SK-N-SH treated with all-trans-retinoic acid at 6 μM for 48 hours (cell line): ENCODE data around the gene PCDHGC3.
A peak's percentile ranks its signal among the peaks of the same experiment; 100 is the strongest.

Source experiments
- ATAC-seq: fragments of 200-7000 bp; cut with Tn5 transposase; 3 replicates; pipeline ENCODE4 v1.9.1; 2020; ENCODE audit warnings: mild to moderate bottlenecking, moderate library complexity
- ARNTL ChIP-seq: fragments of 450-650 bp; formaldehyde crosslinking; IDR thresholded peaks from 2 replicates; pipeline ENCODE4 v1.5.0; 2020; ENCODE audit warnings: low read depth, mild to moderate bottlenecking, moderate library complexity, borderline replicate concordance
- CREB5 ChIP-seq: fragments of 250-450 bp; sonication (Bioruptor Pico); IDR thresholded peaks from 2 replicates; pipeline ENCODE4 v1.5.1; 2020; ENCODE audit warnings: low read depth, mild to moderate bottlenecking, moderate library complexity
- CSDC2 ChIP-seq: fragments of 250-450 bp; sonication (Bioruptor Pico); IDR thresholded peaks from 2 replicates; pipeline ENCODE4 v1.5.0; 2020; ENCODE audit warnings: mild to moderate bottlenecking, moderate library complexity
- CSRNP3 ChIP-seq: fragments of 250-450 bp; sonication (Bioruptor Pico); IDR thresholded peaks from 2 replicates; pipeline ENCODE4 v1.5.1; 2021; ENCODE audit warnings: mild to moderate bottlenecking, moderate library complexity
- ESRRG ChIP-seq: fragments of 250-450 bp; sonication (Bioruptor Pico); IDR thresholded peaks from 2 replicates; pipeline ENCODE4 v1.6.1; 2021; ENCODE audit warnings: mild to moderate bottlenecking
- GLIS3 ChIP-seq: fragments of 250-450 bp; sonication (Bioruptor Pico); IDR thresholded peaks from 2 replicates; pipeline ENCODE4 v1.5.0; 2020; ENCODE audit warnings: mild to moderate bottlenecking, moderate library complexity
- ISL1 ChIP-seq: fragments of 250-450 bp; sonication (Bioruptor Pico); IDR thresholded peaks from 2 replicates; pipeline ENCODE4 v2.1.2; 2022; ENCODE audit warnings: mild to moderate bottlenecking, moderate library complexity
- OSR1 ChIP-seq: fragments of 250-450 bp; sonication (Bioruptor Pico); IDR thresholded peaks from 2 replicates; pipeline ENCODE4 v1.8.0; 2022; ENCODE audit warnings: moderate library complexity, mild to moderate bottlenecking, inconsistent platforms
- RARB ChIP-seq: fragments of 250-450 bp; sonication (Bioruptor Pico); IDR thresholded peaks from 2 replicates; pipeline ENCODE4 v1.8.0; 2021; ENCODE audit warnings: mild to moderate bottlenecking, moderate library complexity
- TCF4 ChIP-seq: fragments of 250-450 bp; sonication (Bioruptor Pico); IDR thresholded peaks from 2 replicates; pipeline ENCODE4 v1.8.0; 2021; ENCODE audit warnings: mild to moderate bottlenecking, moderate library complexity, borderline replicate concordance
- TOX ChIP-seq: fragments of 250-450 bp; sonication (Bioruptor Pico); IDR thresholded peaks from 2 replicates; pipeline ENCODE4 v1.8.0; 2021; ENCODE audit warnings: mild to moderate bottlenecking, moderate library complexity, borderline replicate concordance
- TSHZ2 ChIP-seq: fragments of 250-450 bp; sonication (Bioruptor Pico); IDR thresholded peaks from 2 replicates; pipeline ENCODE4 v1.5.0; 2020; ENCODE audit warnings: mild to moderate bottlenecking, moderate library complexity
- ZC3H10 ChIP-seq: fragments of 250-450 bp; sonication (Bioruptor Pico); IDR thresholded peaks from 2 replicates; pipeline ENCODE4 v1.5.1; 2021; ENCODE audit warnings: mild to moderate bottlenecking, moderate library complexity
- ZFP3 ChIP-seq: fragments of 250-450 bp; sonication (Bioruptor Pico); IDR thresholded peaks from 2 replicates; pipeline ENCODE4 v1.5.0; 2020; ENCODE audit warnings: mild to moderate bottlenecking, moderate library complexity
- ZFP30 ChIP-seq: fragments of 450-650 bp; formaldehyde crosslinking; IDR thresholded peaks from 2 replicates; pipeline ENCODE4 v1.5.0; 2022; ENCODE audit warnings: mild to moderate bottlenecking, moderate library complexity
- ZNF565 ChIP-seq: fragments of 450-650 bp; formaldehyde crosslinking; conservative IDR thresholded peaks from 2 replicates; pipeline ENCODE4 v1.5.0; 2020; ENCODE audit warnings: low read depth, mild to moderate bottlenecking, moderate library complexity
- ZNF70 ChIP-seq: fragments of 450-650 bp; formaldehyde crosslinking; IDR thresholded peaks from 2 replicates; pipeline ENCODE4 v1.5.0; 2020; ENCODE audit warnings: mild to moderate bottlenecking, moderate library complexity
- ZNF8 ChIP-seq: fragments of 450-650 bp; formaldehyde crosslinking; IDR thresholded peaks from 2 replicates; pipeline ENCODE4 v1.5.0; 2020; ENCODE audit warnings: mild to moderate bottlenecking, moderate library complexity
- TF ChIP-seq, protein P1 (sequence below): fragments of 250-450 bp; sonication (Bioruptor Pico); IDR thresholded peaks from 2 replicates; pipeline ENCODE4 v1.8.0; 2021; ENCODE audit warnings: low read depth, mild to moderate bottlenecking, moderate library complexity, borderline replicate concordance
- TF ChIP-seq, protein P2 (sequence below): fragments of 250-450 bp; sonication (Bioruptor Pico); IDR thresholded peaks from 2 replicates; pipeline ENCODE4 v1.8.0; 2020; ENCODE audit warnings: mild to moderate bottlenecking, moderate library complexity, borderline replicate concordance

PCDHGC3 gene

GRCh38 chr5:141516672-141517025 lies 40.9 kb downstream of the PCDHGC3 start:
- no peak for ATAC-seq
- no peak for TF ChIP-seq ARNTL
- TF ChIP-seq, protein P1, sequence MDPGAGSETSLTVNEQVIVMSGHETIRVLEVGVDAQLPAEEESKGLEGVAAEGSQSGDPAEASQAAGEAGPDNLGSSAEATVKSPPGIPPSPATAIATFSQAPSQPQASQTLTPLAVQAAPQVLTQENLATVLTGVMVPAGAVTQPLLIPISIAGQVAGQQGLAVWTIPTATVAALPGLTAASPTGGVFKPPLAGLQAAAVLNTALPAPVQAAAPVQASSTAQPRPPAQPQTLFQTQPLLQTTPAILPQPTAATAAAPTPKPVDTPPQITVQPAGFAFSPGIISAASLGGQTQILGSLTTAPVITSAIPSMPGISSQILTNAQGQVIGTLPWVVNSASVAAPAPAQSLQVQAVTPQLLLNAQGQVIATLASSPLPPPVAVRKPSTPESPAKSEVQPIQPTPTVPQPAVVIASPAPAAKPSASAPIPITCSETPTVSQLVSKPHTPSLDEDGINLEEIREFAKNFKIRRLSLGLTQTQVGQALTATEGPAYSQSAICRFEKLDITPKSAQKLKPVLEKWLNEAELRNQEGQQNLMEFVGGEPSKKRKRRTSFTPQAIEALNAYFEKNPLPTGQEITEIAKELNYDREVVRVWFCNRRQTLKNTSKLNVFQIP (CRISPR knock-in tag), result no peak
- TF ChIP-seq RARB, result no peak
- no peak for TF ChIP-seq OSR1 (CRISPR knock-in tag)
- TF ChIP-seq TOX (CRISPR knock-in tag), result no peak
- TF ChIP-seq ZNF8 (CRISPR knock-in tag), result no peak
- TF ChIP-seq, protein P2, sequence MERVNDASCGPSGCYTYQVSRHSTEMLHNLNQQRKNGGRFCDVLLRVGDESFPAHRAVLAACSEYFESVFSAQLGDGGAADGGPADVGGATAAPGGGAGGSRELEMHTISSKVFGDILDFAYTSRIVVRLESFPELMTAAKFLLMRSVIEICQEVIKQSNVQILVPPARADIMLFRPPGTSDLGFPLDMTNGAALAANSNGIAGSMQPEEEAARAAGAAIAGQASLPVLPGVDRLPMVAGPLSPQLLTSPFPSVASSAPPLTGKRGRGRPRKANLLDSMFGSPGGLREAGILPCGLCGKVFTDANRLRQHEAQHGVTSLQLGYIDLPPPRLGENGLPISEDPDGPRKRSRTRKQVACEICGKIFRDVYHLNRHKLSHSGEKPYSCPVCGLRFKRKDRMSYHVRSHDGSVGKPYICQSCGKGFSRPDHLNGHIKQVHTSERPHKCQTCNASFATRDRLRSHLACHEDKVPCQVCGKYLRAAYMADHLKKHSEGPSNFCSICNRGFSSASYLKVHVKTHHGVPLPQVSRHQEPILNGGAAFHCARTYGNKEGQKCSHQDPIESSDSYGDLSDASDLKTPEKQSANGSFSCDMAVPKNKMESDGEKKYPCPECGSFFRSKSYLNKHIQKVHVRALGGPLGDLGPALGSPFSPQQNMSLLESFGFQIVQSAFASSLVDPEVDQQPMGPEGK (CRISPR knock-in tag), result no peak
- TF ChIP-seq ZNF70 (CRISPR knock-in tag), result no peak
- TF ChIP-seq CSDC2 (CRISPR knock-in tag), result no peak

DNA sequence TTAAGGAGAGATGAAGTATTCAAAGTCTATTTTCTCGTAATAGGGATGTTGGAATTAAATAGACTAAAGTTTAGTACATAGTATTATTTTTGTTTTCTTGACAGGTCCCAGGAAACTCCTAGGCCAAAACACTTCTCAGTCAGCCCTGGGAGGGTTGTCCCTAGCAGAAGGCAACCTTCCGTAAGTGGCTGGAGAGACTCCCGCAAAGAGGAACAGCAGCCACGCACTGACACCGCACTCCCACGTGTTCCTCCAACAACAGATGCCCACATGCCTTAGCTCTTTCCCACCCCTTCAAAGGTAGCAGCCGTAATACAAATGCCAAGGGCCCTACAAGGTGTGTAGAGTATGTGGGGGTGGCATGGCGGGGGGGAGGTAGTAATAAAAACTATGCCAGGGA lies 41.5 kb downstream of the PCDHGC3 start:
- TF ChIP-seq ZFP30 (CRISPR knock-in tag), result no peak
- no peak for TF ChIP-seq TSHZ2 (CRISPR knock-in tag)
- TF ChIP-seq TCF4 (CRISPR knock-in tag), result no peak
- no peak for TF ChIP-seq CSRNP3 (CRISPR knock-in tag)
- ATAC-seq, result no peak

DNA sequence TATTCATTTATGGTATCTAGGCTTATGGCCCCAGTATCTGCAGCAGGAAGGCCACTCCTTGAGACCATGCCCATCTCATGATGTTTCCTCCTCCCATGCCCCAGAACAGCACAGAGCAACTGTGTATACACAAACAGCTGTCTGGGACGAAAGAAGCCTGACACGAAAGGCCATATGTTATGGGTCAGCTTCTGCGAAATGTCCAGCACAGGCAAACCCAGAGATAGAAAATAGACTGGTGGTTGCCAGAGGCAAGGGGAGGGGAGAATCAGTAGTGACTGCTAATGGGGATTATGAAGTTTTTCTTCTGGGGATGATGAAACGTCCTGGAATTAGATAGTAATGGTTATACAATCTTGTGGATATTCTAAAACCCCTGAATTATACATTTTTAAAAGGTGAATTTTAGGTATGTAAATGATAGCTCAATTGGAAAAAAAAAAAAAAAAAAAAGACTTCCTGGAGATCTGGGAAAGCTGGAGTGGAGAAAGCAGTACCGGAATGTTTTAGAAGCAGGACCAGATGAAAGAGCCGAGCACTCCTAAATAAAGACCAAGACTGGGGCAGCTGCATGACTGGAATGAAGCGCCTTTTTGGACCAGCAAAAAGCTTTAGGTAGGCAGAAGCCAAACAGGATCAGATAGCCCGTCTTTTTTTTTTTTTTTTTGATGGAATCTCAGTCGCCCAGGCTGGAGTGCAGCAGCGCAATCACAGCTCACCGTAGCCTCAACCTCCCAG lies 42.3 kb downstream of the PCDHGC3 start:
- no peak for ATAC-seq
- TF ChIP-seq TCF4 (CRISPR knock-in tag), result peak; percentile 50; the same call in 1 of the 2 replicates
- TF ChIP-seq, protein P2 (CRISPR knock-in tag), result no peak

- no peak for ATAC-seq
- no peak for TF ChIP-seq ZC3H10 (CRISPR knock-in tag)
- no peak for TF ChIP-seq ZFP3
- TF ChIP-seq ESRRG (CRISPR knock-in tag), result no peak
- no peak for TF ChIP-seq ZNF8 (CRISPR knock-in tag)
- no peak for TF ChIP-seq TSHZ2 (CRISPR knock-in tag)
- no peak for TF ChIP-seq ARNTL
- no peak for TF ChIP-seq GLIS3 (CRISPR knock-in tag)
- TF ChIP-seq ZNF70 (CRISPR knock-in tag), result no peak
- no peak for TF ChIP-seq ISL1
- TF ChIP-seq TOX (CRISPR knock-in tag), result no peak
- TF ChIP-seq OSR1 (CRISPR knock-in tag), result no peak
- no peak for TF ChIP-seq RARB
- TF ChIP-seq CREB5 (CRISPR knock-in tag), result no peak
- TF ChIP-seq ZNF565 (CRISPR knock-in tag), result no peak
These were observed 42.9 kb downstream of the PCDHGC3 start for GRCh38 chr5:141518618-141519015.
